ENCODE measurements around the gene SELENOO.

SELENOO gene

GRCh38 chr22:50257451-50258360 lies 56.9 kb downstream of the SELENOO start:
- in situ Hi-C loops (cut with MboI; ENCODE audit: low pct_unique_long_range_greater_than_20kb, low sequenced_read_pairs), result no loop called here
- no peak for DNase-seq

DNA sequence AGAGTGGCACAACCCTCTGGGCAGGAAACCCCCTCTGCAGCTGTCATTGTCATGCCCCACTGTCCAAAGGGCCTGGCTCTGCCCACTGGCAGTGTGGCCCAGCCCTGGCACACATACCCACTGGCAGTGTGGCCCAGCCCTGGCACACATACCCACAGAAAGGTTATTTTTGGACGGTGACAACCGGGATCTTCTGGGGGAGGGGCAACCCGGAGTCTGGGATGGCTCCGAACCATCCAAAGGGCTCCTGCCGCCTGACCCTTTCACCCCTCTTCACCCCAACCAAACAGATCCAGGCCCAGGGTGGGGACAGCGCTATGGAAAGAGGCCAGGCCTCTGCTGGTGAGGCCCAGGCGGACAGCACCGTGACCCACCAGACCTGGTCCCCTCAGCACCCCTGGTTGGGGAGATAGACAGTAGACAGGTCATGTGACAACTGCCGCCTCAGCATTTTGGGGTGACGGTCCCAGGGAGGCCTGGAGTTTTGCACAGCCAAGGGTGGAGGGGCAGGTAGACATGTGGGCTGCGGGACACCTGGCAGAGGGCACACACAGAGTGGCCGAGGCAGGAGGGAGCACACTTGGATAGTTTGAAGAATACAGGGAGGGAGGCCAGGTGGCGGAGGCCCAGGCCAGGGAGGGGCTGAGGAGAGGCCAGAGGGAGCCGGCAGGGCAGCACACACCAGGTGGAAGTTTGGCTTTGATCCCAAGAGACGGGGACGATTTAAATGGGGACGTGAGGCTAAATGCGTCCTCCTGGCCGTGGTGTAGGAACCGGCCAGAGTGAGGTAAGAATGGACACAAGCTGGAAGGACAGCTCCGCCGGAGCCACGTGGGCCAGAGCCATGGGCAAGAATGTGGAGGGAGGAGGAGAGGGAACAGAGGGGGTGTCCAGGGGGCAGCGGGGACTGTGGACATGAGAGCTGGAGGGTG lies 57.8 kb downstream of the SELENOO start:
- DNase-seq, result no peak
- in situ Hi-C loops (cut with MboI; ENCODE audit: low pct_unique_long_range_greater_than_20kb, low sequenced_read_pairs), result no loop called here

DNA sequence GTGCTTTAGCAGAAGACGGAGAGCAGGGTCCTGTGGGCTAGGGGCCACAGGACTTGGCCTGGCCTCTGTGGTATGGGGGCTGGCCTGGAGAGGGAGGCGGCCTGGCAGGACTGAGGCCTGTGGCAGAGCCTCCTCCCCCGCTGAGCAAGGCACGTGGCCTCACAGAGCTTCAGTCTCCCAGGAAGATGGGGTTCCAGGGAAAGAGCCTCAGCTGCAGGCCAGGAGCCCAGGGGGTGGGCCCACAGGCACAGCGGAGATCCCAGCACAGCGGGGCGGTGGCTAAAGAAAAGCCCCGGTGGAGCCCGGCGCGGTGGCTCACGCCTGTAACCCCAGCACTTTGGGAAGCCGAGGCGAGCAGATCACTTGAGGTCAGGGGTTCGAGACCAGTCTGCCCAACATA lies 58.5 kb downstream of the SELENOO start:
- no peak for DNase-seq
- in situ Hi-C loops (cut with MboI; ENCODE audit: low pct_unique_long_range_greater_than_20kb, low sequenced_read_pairs), result no loop called here

- in situ Hi-C loops (cut with MboI; ENCODE audit: low pct_unique_long_range_greater_than_20kb, low sequenced_read_pairs), result no loop called here
Measured at GRCh38 chr22:50260434-50260800, 59.6 kb downstream of the SELENOO start.

GRCh38 chr22:50260801-50261614 lies 60.2 kb downstream of the SELENOO start:
- in situ Hi-C loops (cut with MboI; ENCODE audit: low pct_unique_long_range_greater_than_20kb, low sequenced_read_pairs), result no loop called here
- DNase-seq, result no peak

More at GRCh38 chr22:50260434-50260800, 59.6 kb downstream of the SELENOO start:
- no peak for DNase-seq

GRCh38 chr22:50261615-50262459 lies 61.0 kb downstream of the SELENOO start, which contains the start of gene MAPK12:
TSS of gene MAPK12 (minus strand) at chr22:50261683. CDS start at chr22:50261509, 174 bp downstream.
- DNase-seq, result no peak
- in situ Hi-C loops (cut with MboI; ENCODE audit: low pct_unique_long_range_greater_than_20kb, low sequenced_read_pairs), result no loop called here

- in situ Hi-C loops (cut with MboI; ENCODE audit: low pct_unique_long_range_greater_than_20kb, low sequenced_read_pairs), result no loop called here
- no peak for DNase-seq
Measured at GRCh38 chr22:50262460-50262911, 61.7 kb downstream of the SELENOO start.

- in situ Hi-C loops (cut with MboI; ENCODE audit: low pct_unique_long_range_greater_than_20kb, low sequenced_read_pairs), result no loop called here
- DNase-seq, result no peak
Measured at GRCh38 chr22:50262973-50263617, 62.3 kb downstream of the SELENOO start.

DNA sequence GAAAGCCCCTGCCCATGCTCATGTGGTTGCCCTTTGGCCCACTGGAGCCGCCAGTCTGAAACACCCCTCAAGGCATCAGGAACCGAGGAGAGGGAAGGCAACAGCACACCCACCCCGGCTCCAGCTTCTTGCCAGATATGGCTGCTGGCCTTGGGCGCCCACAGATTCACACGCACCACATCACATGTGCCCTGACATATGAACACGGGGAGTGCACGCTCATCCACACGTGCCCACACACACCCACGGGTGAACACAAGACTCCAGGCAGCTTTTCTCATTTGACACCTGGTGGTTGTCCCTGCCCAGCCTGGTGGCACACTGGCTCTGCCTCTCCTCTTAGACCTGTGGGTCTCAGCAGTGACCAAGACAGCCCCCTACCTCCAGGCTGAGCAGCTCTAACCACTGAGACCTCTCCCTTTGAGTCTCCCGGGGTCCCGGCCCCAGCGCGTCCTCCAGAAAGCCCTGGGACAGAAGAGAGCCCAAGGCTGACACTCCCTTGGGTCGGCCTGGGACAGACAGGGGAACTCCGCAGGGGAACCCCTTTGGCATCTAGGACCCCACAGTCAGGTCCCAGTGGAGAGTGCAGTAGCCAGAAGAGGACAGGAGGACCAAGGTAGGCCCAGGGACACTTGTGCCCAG lies 63.4 kb downstream of the SELENOO start:
- no peak for DNase-seq
- in situ Hi-C loops (cut with MboI; ENCODE audit: low pct_unique_long_range_greater_than_20kb, low sequenced_read_pairs), result no loop called here

- in situ Hi-C loops (cut with MboI; ENCODE audit: low pct_unique_long_range_greater_than_20kb, low sequenced_read_pairs), result no loop called here
- DNase-seq, result no peak
Measured at GRCh38 chr22:50264946-50265669, 64.3 kb downstream of the SELENOO start.

- in situ Hi-C loops (cut with MboI; ENCODE audit: low pct_unique_long_range_greater_than_20kb, low sequenced_read_pairs), result no loop called here
- no peak for DNase-seq
Measured at GRCh38 chr22:50266994-50267393, 66.2 kb downstream of the SELENOO start.

Measured in KBM-7 (cell line).